Measurements from ENCODE around the gene AHSP.

- no peak for TF ChIP-seq FOXA1 (IDR thresholded peaks at IDR 0.05)
- TF ChIP-seq CTBP1 (IDR thresholded peaks at IDR 0.05; ENCODE audit: borderline replicate concordance): no peak
- TF ChIP-seq ARNT (IDR thresholded peaks at IDR 0.05): no peak
- no peak for TF ChIP-seq ELF4 (IDR thresholded peaks at IDR 0.05)
- no peak for TF ChIP-seq L3MBTL2 (conservative IDR thresholded peaks at IDR 0.05)
- TF ChIP-seq FOXK2 (IDR thresholded peaks at IDR 0.05): no peak
- TF ChIP-seq SP1 (IDR thresholded peaks at IDR 0.05): no peak
- TF ChIP-seq BHLHE40 (IDR thresholded peaks at IDR 0.05; ENCODE audit: borderline replicate concordance): no peak
- TF ChIP-seq ZNF384 (IDR thresholded peaks at IDR 0.05): no peak
- no peak for TF ChIP-seq FOXM1 (IDR thresholded peaks at IDR 0.05; ENCODE audit: borderline replicate concordance)
- no peak for TF ChIP-seq HDGF (IDR thresholded peaks at IDR 0.05; ENCODE audit: borderline replicate concordance)
- TF ChIP-seq SUZ12 (IDR thresholded peaks at IDR 0.05): no peak
- no peak for TF ChIP-seq TARDBP (IDR thresholded peaks at IDR 0.05)
- no peak for TF ChIP-seq NFRKB (IDR thresholded peaks at IDR 0.05)
These were observed 46.7 kb upstream of the AHSP start for GRCh38 chr16:31480851-31481536.
